Measurements from ENCODE around the gene VWDE.
"Not testable (repeated sequence)": the region's sequence is repeated elsewhere in the genome, so short reads cannot be mapped to it uniquely, and the experiment has no call there.

The VWDE gene

DNA sequence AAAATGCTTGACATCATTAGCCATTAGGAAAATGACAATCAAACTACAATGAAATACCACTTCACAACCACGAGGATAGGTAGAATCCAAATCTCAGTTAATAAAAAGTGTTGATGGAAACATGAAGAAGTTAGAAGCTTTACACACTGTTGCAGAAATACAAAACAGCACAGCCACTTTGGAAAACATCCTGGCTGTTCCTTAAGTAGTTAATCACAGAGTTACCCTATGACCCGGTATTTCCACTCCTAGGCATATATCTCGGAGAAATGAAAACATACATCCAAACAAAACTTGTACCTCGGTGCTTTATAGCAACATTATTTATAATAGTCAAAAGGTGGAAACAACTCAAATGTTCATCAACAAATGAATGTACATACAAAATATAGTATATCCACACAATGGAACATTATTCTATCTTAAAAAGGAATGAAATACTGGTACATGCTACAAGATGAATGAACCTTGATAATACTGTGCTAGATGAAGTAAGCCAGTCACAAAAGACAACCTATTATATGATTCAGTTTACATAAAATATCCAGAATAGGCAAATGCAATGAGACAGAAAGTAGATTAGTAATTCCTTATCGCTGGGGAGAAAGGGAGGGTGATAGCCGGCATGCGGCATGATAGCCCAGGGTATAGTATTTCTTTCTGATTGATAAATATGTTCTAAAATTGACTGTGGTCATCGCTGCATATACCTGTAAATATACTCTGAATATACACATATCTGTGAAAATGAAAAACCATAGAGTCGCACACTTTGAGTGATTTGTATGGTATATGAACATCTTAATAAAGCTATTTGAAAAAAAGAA, 1.9 kb downstream of the VWDE start:
- no peak for DNase-seq (ENCODE audit: low spot score)

DNA sequence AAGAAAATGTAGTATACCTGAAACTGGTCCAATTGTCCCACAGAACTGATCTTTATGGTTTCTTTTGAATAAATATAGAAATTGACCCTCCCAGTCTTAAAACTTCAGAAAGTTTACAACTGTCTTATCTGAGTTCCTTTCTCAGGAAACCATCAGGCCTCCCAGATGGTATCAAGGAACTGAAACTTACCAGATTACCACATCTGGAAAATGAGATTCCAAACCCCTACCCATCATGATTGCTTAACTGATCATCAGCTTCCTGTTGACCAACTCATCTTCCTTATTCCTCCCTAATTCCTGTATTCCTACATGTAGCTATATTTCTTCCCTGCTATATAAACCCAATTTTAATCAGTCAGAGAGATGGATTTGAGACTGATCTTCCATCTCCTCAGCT, 5.5 kb downstream of the VWDE start:
- DNase-seq (ENCODE audit: low spot score), result no peak

DNA sequence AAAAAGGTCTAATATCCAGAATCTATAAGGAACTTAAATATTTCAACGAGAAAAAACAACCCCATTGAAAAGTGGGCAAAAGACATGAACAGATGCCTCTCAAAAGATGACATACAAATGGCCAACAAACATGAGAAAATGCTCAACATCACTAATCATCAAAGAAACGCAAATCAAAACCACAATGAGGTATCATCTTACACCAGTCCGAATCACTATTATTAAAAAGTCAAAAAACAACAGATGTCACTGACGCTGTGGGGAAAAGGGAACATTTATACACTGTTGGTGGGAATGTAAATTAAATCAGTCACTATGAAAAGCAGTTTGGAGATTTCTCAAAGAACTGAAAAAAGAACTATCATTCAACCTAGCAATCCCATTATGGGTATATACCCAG, 6.0 kb downstream of the VWDE start:
- no peak for DNase-seq (ENCODE audit: low spot score)

DNA sequence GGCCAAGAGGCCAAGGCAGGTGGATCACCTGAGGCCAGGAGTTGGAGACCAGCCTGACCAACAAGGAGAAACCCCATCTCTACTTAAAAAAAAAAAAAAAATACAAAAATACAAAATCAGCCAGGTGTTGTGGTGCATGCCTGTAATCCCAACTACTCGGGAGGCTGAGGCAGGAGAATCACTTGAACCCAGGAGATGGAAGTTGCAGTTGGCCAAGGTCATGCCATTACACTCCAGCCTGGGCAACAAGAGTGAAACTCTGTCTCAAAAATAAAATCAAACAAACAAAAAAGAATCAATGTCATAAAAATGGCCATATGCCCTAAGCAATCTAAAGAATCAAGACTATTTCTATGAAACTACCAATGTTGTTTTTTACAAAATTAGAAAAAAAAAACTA, 7.0 kb downstream of the VWDE start:
- DNase-seq (ENCODE audit: low spot score), result not testable (repeated sequence)

GRCh38 chr7:12391922-12392615, 11.6 kb downstream of the VWDE start:
- DNase-seq (ENCODE audit: low spot score), result no peak

GRCh38 chr7:12389089-12389700, 14.5 kb downstream of the VWDE start:
- DNase-seq (ENCODE audit: low spot score), result peak; percentile 49

- DNase-seq (ENCODE audit: low spot score), result no peak
These were observed 17.3 kb downstream of the VWDE start for GRCh38 chr7:12386313-12386740.

DNA sequence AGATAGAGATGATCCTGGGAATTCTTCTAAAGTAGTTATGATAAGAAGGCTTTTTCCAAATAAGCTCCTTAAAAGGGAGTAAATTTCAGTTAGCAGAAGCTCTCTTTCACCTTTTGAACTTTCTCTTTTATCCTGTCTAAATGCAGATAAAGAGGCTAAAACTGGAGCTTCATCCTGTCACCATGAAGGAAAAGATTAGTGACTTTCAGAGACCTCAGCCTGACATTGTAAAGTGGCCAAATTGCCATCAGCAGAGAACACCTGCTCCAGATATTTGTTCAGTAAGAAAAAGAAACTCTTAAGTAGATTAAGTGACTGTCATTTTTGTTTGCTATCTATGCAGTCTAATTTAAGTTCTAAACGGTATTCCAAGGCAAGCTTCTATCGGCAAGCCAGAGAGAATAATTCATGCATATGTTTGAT, 18.3 kb downstream of the VWDE start:
- DNase-seq (ENCODE audit: low spot score), result no peak

DNA sequence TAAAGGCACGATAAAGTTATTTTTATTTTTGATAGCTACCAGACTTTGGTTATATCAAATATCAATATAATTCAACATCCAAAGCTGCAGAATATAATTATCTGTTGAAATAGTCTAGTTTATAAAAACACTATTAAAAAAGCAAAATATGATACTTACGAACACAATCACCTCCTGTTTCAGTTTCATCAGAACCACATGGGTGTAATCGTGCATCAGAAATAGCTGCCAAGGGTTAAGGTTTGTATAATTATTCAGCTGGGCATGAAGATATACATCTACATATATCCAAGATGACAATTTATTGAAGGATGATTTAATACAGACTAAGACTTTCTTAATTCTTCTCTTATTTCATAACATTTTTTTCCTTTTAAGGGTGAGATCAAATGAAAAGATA, 20.3 kb downstream of the VWDE start:
- DNase-seq (ENCODE audit: low spot score), result no peak

DNA sequence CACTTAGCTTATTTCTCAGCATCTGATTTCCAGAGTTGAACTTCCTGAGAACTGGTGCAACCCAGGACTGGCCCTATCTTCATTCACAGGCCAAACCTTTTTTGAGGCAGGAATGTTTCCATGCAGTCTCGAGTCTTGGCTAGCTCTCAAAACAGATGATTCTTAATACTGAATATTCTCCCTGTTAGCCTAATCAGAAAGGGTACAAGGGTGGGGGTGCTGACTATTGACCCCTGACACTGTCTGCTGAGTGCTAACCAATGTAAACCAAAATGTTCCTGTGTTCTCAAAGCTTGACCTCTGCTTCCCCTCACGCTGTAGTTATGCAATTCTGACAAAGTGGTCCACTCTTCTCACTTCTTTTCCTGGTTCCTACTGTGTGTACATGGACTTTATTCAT, 25.3 kb downstream of the VWDE start:
- DNase-seq (ENCODE audit: low spot score), result no peak

GRCh38 chr7:12377406-12377805, 26.3 kb downstream of the VWDE start:
- no peak for DNase-seq (ENCODE audit: low spot score)

- DNase-seq (ENCODE audit: low spot score), result no peak
These were observed 29.9 kb downstream of the VWDE start for GRCh38 chr7:12373580-12374263.

DNA sequence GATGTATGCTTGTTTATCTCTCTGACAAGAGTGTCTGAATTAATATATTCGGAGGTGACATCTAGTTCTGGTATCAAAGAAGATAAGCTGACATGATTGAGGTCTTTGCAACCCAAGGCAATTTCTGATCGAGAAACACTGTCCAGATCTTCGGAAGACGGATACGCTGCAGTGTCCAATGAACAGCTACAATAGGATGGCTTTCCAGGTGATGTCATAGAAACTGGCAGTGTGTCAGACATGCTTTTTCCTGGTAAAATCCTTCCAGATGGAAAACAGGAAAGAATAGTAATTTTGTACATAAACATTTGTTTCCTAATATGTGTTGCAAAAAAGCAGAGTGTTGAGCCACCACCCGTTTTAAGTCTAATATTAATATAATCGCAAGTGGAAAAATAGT, 33.4 kb downstream of the VWDE start:
- no peak for DNase-seq (ENCODE audit: low spot score)

DNA sequence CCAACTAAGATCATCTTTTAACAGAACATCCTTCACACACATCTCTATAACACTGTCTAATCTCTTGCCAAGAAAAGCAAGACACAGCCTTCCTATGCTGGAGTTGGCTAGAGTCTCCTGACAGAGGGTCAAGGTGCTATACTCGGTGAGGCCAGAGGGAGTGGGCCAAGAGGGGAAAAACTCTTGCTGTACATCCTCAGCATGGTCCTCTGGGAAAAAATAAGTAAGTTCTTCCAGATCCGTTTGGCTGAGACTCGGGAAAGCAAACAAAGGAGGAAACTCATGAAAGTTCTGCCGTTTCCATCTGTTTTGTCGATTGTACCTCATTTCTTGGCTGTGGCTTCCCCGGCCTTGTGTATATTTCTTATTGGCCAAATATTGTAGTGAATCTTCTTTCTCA, 33.9 kb downstream of the VWDE start:
- DNase-seq (ENCODE audit: low spot score), result no peak

DNA sequence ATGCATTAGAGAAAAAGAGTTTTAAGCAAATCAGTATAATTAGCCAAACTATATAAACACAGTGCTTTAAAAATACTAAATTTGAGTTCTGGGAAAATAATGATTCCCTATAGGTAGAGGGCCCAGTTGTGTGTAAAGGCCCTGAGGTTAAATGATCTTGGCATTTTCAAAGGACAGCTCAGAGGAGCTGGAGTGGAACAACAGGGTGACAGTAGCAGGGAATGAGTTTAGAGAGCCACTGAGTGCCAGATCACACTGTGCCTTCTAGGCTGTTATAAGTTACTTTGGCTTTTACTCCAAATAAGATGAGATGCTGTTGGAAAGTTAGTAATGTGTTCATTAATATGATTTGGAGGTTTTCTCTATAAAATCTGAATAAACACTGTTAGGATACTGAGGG, 34.6 kb downstream of the VWDE start:
- DNase-seq (ENCODE audit: low spot score), result no peak

DNA sequence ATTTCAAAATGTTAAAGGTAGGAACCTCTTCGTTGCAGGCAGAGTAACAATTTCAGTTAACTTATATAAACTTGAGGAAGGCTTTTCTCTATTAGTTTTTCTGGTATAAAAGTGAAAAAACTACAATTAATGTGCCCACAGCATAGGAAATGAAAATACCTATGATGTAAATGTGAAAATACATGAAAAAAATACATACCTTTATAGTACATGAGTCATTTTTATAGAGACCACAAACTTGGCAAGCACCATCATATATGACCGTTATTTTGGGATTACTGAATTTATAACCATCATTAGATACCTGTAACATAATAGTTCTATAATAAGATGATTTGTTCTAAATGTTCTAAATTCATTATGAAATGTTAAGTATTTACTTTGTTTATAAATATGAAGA, 42.7 kb downstream of the VWDE start:
- DNase-seq (ENCODE audit: low spot score), result no peak

DNA sequence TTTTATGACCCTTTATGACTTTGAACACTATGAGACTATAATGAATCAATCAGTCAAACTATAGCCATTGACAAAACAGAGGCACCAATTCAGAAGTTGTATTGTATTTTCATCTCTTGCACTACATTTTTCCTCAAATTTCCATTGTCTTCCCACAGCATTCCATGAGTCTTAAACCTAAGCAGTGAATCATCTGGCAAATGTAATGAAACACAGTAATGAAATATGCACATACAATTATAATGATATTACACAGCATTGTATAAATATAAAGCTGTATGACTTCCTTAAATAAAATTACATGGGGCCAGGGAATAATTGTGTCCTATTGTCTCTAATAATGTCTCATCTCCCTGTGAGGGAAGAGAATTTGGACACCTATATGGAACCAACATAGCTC, 45.0 kb downstream of the VWDE start:
- no peak for DNase-seq (ENCODE audit: low spot score)

DNA sequence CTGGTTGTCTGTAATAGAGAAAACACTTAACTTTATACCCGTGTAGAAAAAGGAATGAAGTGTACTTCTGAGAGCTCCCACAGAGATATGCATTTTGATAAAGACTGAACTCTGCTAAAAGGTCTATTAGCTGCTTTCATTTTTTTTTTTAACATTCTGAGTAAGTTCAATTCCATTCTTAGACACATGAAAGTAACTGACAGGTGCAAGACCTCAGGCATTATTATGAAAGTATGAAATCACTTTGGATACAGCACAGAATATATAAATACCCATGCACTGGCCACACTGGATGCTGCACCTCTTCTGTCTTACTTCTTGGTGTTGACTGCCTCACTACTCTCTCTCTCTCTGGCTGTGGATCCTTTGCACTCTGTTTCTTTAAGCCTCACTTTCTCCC, 46.2 kb downstream of the VWDE start:
- no peak for DNase-seq (ENCODE audit: low spot score)

GRCh38 chr7:12351843-12352242, 51.8 kb downstream of the VWDE start:
- DNase-seq (ENCODE audit: low spot score), result no peak

GRCh38 chr7:12350971-12351370, 52.7 kb downstream of the VWDE start:
- DNase-seq (ENCODE audit: low spot score), result no peak

- no peak for DNase-seq (ENCODE audit: low spot score)
These were observed 66.6 kb downstream of the VWDE start for GRCh38 chr7:12337095-12337494.

DNA sequence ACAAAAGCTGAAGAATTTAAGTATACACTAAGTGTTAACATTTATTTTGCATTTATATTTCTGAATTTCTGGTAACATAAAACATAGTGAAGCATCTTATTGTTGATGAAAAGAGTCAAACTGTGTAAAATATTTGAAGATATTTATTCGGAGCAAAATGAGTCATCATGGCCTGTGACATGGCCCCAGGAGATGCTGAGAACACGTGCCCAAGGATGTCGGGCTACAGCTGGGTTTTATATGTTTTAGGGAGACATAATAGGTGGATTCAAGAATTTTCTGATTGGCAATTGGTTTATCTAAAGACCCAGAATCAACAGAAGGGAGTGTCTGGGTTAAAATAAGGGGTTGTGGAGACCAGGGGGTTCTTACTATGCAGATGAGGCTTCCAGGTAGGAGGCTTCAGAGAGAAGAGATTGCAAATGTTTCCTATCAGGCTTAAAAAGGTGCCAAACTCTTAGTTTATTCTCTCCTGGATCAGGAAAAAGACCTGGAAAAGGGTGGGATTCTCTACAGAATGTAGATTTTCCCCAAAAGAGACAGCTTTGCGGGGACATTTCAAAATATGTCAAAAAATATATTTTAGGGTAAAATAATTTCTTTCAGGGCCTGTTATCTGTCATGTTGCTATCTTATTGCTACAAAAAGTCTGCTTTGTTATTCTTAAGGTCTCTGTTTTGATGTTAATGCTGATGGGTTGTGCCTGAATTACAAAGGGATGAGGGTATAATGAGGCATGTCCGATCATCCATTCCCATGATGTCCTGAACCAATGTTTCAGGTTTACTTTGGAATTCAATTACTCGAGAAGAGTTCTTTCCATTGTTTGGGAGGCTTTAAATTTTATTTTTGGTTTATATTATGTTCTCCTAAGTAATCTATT, 74.5 kb downstream of the VWDE start:
- DNase-seq (ENCODE audit: low spot score), result no peak
